GM18519 (cell line): ENCODE data around the gene SHTN1.

Experiments used
- ATAC-seq: cut with Tn5 transposase; IDR thresholded peaks from one replicate; pipeline ENCODE4 v1.9.1; 2021; ENCODE audit warnings: mild to moderate bottlenecking, moderate library complexity; ENCODE audit not compliant: unreplicated experiment, low FRiP score

SHTN1 gene

GRCh38 chr10:116988311-116988710 is 16.7 kb downstream of the SHTN1 start:
- ATAC-seq: no peak

- ATAC-seq: no peak
Measured at GRCh38 chr10:116985611-116986010, 19.4 kb downstream of the SHTN1 start.

- no peak for ATAC-seq
Measured at GRCh38 chr10:116984202-116984990, 20.6 kb downstream of the SHTN1 start.

- ATAC-seq: no peak
Measured at GRCh38 chr10:116980041-116980440, 24.9 kb downstream of the SHTN1 start.

- no peak for ATAC-seq
Measured at GRCh38 chr10:116978901-116979300, 26.1 kb downstream of the SHTN1 start.

GRCh38 chr10:116974456-116975005 is 30.5 kb downstream of the SHTN1 start:
- no peak for ATAC-seq

GRCh38 chr10:116973946-116974455 is 31.0 kb downstream of the SHTN1 start:
- ATAC-seq: no peak

- no peak for ATAC-seq
Measured at GRCh38 chr10:116973371-116973905, 31.5 kb downstream of the SHTN1 start.

GRCh38 chr10:116972131-116972530 is 32.9 kb downstream of the SHTN1 start:
- no peak for ATAC-seq

- ATAC-seq: no peak
Measured at GRCh38 chr10:116970050-116970449, 34.9 kb downstream of the SHTN1 start.

GRCh38 chr10:116968331-116968730 is 36.7 kb downstream of the SHTN1 start:
- ATAC-seq: no peak

- ATAC-seq: no peak
Measured at GRCh38 chr10:116961406-116962251, 43.4 kb downstream of the SHTN1 start.

GRCh38 chr10:116960066-116960776 is 44.8 kb downstream of the SHTN1 start:
- ATAC-seq: no peak

GRCh38 chr10:116952729-116953128 is 52.3 kb downstream of the SHTN1 start:
- ATAC-seq: no peak

- ATAC-seq: peak; percentile 46
Measured at GRCh38 chr10:116948530-116948870, 56.5 kb downstream of the SHTN1 start.

- peak; percentile 49 for ATAC-seq
Measured at GRCh38 chr10:116947841-116948529, 57.0 kb downstream of the SHTN1 start.

GRCh38 chr10:116944911-116945310 is 60.1 kb downstream of the SHTN1 start:
- no peak for ATAC-seq

- ATAC-seq: no peak
Measured at GRCh38 chr10:116931806-116932205, 73.2 kb downstream of the SHTN1 start.

GRCh38 chr10:116926426-116926825 is 78.6 kb downstream of the SHTN1 start:
- ATAC-seq: no peak

- ATAC-seq: no peak
Measured at GRCh38 chr10:116925056-116925455, 79.9 kb downstream of the SHTN1 start.
